HepG2 (cell line): Measurements from ENCODE around the gene CSNK1D. TPM values are rescaled to one million over a fixed set of nuclear protein-coding genes. Genes with fewer than 3 reads are reported as not detected.

Experiments
- AGO2 ChIP-seq: fragments of 200-400 bp; formaldehyde crosslinking; optimal IDR thresholded peaks from 2 replicates; pipeline ENCODE3; 2017; ENCODE audit warnings: mild to moderate bottlenecking, low read depth, low read length, moderate library complexity
- BCL6 ChIP-seq: IDR thresholded peaks from 2 replicates; pipeline ENCODE4 v1.6.1; 2016; ENCODE audit warnings: missing genetic modification reagents, missing compliant biosample characterization
- CC2D1A ChIP-seq: sonication (generic); formaldehyde crosslinking; IDR thresholded peaks from 2 replicates; pipeline ENCODE4 v1.8.1; 2023; ENCODE audit warnings: mild to moderate bottlenecking, missing genetic modification reagents
- FIP1L1 ChIP-seq: fragments of 200-400 bp; formaldehyde crosslinking; IDR thresholded peaks from 2 replicates; pipeline ENCODE4 v1.6.1; 2018; ENCODE audit warnings: low read depth, mild to moderate bottlenecking, low read length, moderate library complexity, borderline replicate concordance; ENCODE audit not compliant: insufficient read depth
- KDM5B ChIP-seq: sonication (generic); formaldehyde crosslinking; IDR thresholded peaks from 2 replicates; pipeline ENCODE4 v1.4.0; 2020; ENCODE audit warnings: missing genetic modification reagents, mild to moderate bottlenecking, borderline replicate concordance
- KLF16 ChIP-seq, 2 experiments: sonication (generic) in 1 of 2; formaldehyde crosslinking in 1 of 2; IDR thresholded peaks; 2 replicates each; pipeline versions ENCODE4 v1.6.1 to v1.8.0; 2016 to 2023; ENCODE audit warnings: missing genetic modification reagents in 2 of 2, missing compliant biosample characterization in 1 of 2
- NFE2L1 ChIP-seq: sonication (generic); formaldehyde crosslinking; IDR thresholded peaks from 2 replicates; pipeline ENCODE4 v1.4.0; 2020; ENCODE audit warnings: missing genetic modification reagents, mild to moderate bottlenecking, borderline replicate concordance
- NR0B2 ChIP-seq: sonication (generic); formaldehyde crosslinking; IDR thresholded peaks from 2 replicates; pipeline ENCODE4 v1.4.0; 2020; ENCODE audit warnings: mild to moderate bottlenecking, missing genetic modification reagents
- NR2F2 ChIP-seq: IDR thresholded peaks from 2 replicates; pipeline ENCODE4 v1.6.1; 2012; ENCODE audit warnings: low read depth, inconsistent platforms, borderline replicate concordance
- RELA ChIP-seq: sonication (generic); formaldehyde crosslinking; IDR thresholded peaks from 2 replicates; pipeline ENCODE4 v1.4.0; 2020; ENCODE audit warnings: missing genetic modification reagents
- TBL1XR1 ChIP-seq: fragments of 150-350 bp; IDR thresholded peaks from 2 replicates; pipeline ENCODE4 v1.6.1; 2014; ENCODE audit warnings: borderline replicate concordance, low read length; ENCODE audit not compliant: partially characterized antibody
- ZMAT5 ChIP-seq: sonication (generic); formaldehyde crosslinking; IDR thresholded peaks from 2 replicates; pipeline ENCODE4 v1.5.0; 2020; ENCODE audit warnings: mild to moderate bottlenecking, low read depth, missing genetic modification reagents, borderline replicate concordance
- ZNF329 ChIP-seq: sonication (generic); formaldehyde crosslinking; IDR thresholded peaks from 2 replicates; pipeline ENCODE4 v1.9.0; 2021; ENCODE audit warnings: low read depth, mild to moderate bottlenecking, missing genetic modification reagents
- ZNF343 ChIP-seq: sonication (generic); formaldehyde crosslinking; IDR thresholded peaks from 2 replicates; pipeline ENCODE4 v1.4.0; 2020; ENCODE audit warnings: mild to moderate bottlenecking, missing genetic modification reagents
- ZNF432 ChIP-seq: sonication (generic); formaldehyde crosslinking; IDR thresholded peaks from 2 replicates; pipeline ENCODE4 v1.5.0; 2020; ENCODE audit warnings: missing genetic modification reagents, mild to moderate bottlenecking, borderline replicate concordance
- ZNF547 ChIP-seq: sonication (generic); formaldehyde crosslinking; IDR thresholded peaks from 2 replicates; pipeline ENCODE4 v1.5.1; 2020; ENCODE audit warnings: mild to moderate bottlenecking, missing genetic modification reagents
- ZNF598 ChIP-seq: sonication (generic); formaldehyde crosslinking; IDR thresholded peaks from 2 replicates; pipeline ENCODE4 v1.5.1; 2020; ENCODE audit warnings: mild to moderate bottlenecking, missing genetic modification reagents, borderline replicate concordance
- ZSCAN25 ChIP-seq: sonication (generic); formaldehyde crosslinking; IDR thresholded peaks from 2 replicates; pipeline ENCODE4 v1.8.0; 2022; ENCODE audit warnings: mild to moderate bottlenecking, missing genetic modification reagents
- polyA plus RNA-seq, 8 experiments: library from polyadenylated mRNA; depleted of rRNA in 3 of 8; stranded (reverse) in 7 of 8; unstranded in 1 of 8; fragments of >200 nt; fragmentation: Illumina TruSeq in 4 of 8; extraction: Trizol in 4 of 8; gene quantifications; 2 replicates each; pipeline versions ENCODE4 v1.2.1 to v1.2.3, GENCODE V29; 2011 to 2016; ENCODE audit warnings: low read depth in 4 of 8, missing spikeins in 1 of 8, mixed read lengths in 1 of 8; ENCODE audit not compliant: insufficient read depth in 1 of 8
- total RNA-seq, 5 experiments: library from RNA; depleted of rRNA; stranded (reverse); fragments of >200 nt; fragmentation: Illumina TruSeq; extraction: Trizol; gene quantifications; 2 replicates each; pipeline ENCODE4 v1.2.3, GENCODE V29; 2016; ENCODE audit warnings: low read depth in 1 of 5
- TF ChIP-seq, protein P1 (sequence below): IDR thresholded peaks from 2 replicates; pipeline ENCODE4 v1.6.1; 2016; ENCODE audit warnings: mild to moderate bottlenecking, missing biosample characterization, missing genetic modification reagents
- TF ChIP-seq, protein P2 (sequence below): sonication (generic); formaldehyde crosslinking; IDR thresholded peaks from 2 replicates; pipeline ENCODE4 v1.5.0; 2020; ENCODE audit warnings: mild to moderate bottlenecking, missing genetic modification reagents, moderate library complexity
- TF ChIP-seq, protein P3 (sequence below): sonication (generic); formaldehyde crosslinking; IDR thresholded peaks from 2 replicates; pipeline ENCODE4 v1.5.1; 2020; ENCODE audit warnings: missing genetic modification reagents, mild to moderate bottlenecking, borderline replicate concordance
- TF ChIP-seq, protein P4 (sequence below): sonication (generic); formaldehyde crosslinking; IDR thresholded peaks from 2 replicates; pipeline ENCODE4 v1.5.0; 2020; ENCODE audit warnings: missing genetic modification reagents

The CSNK1D gene
- total and polyA plus RNA-seq, 2 of the 13 experiments (the other 11 are each of a cell fraction or from before 2014, with no cell fraction given) = 31.5 to 128 TPM

DNA sequence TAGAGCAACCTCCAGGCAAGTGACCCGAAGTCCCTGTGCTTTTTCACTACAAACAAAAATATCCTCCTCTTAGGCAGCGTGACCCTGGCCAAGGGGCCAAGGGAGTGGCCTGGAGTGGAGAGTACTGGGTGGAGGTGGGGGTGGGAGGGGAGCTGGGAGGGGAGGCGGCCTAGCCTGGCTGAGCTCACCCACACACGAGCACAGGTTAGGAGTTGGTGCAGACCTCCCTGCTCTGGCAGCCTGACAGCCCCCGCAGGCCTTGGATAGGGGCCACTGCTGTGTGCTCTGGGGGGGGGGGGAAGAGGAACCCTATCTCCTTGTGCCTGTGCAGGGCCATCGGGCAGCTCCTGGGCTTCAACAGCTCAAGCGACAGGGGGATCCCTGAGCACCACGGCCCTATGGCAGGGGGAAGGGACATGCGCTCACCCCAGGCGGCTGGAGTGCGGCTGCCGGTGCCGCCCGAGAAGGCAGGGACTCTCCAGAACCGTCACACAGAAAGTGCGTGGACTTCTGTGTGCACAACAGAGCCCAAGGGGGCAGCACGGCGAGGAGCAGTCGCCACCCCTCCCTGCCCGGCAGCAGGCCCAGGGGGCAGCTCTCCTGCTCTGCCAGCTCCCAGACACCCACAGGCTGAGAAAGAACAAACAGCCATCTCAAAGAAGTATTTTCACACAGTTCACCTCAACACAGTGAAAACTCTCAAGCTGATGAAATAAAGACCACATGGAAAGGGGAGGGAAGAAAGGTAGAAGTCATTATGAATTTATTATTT lies 31.4 kb downstream of the CSNK1D start (continued):
- TF ChIP-seq ZSCAN25 (CRISPR knock-in tag) (peak; percentile 78), CC2D1A (no peak), ZNF547 (CRISPR knock-in tag) (peak; percentile 38; the same call in 1 of the 2 replicates), NR0B2 (CRISPR knock-in tag) (peak; percentile 52; the same call in 1 of the 2 replicates), ZMAT5 (CRISPR knock-in tag) (no peak), NFE2L1 (CRISPR knock-in tag) (0 out of 2 replicates have a peak, but pooled peaks have one; percentile 61), ZNF329 (CRISPR knock-in tag) (0 out of 2 replicates have a peak, but pooled peaks have one; percentile 58), KDM5B (no peak), RELA (no peak), TBL1XR1 (no peak), AGO2 (peak; percentile 67), ZNF598 (0 out of 2 replicates have a peak, but pooled peaks have one; percentile 24), FIP1L1 (peak; percentile 88; the same call in 1 of the 2 replicates), KLF16 (CRISPR knock-in tag; IDR thresholded peaks at IDR 0.05) (peak in 1 of 2 experiments; percentile 66; a peak in 1 of 4 replicates), NR2F2 (no peak), ZNF343 (CRISPR knock-in tag) (no peak), BCL6 (CRISPR knock-in tag) (peak; percentile 24; the same call in 1 of the 2 replicates), ZNF432 (CRISPR knock-in tag) (no peak)
- TF ChIP-seq, protein P1, sequence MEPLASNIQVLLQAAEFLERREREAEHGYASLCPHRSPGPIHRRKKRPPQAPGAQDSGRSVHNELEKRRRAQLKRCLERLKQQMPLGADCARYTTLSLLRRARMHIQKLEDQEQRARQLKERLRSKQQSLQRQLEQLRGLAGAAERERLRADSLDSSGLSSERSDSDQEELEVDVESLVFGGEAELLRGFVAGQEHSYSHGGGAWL (CRISPR knock-in tag) = no peak
- TF ChIP-seq, protein P2, sequence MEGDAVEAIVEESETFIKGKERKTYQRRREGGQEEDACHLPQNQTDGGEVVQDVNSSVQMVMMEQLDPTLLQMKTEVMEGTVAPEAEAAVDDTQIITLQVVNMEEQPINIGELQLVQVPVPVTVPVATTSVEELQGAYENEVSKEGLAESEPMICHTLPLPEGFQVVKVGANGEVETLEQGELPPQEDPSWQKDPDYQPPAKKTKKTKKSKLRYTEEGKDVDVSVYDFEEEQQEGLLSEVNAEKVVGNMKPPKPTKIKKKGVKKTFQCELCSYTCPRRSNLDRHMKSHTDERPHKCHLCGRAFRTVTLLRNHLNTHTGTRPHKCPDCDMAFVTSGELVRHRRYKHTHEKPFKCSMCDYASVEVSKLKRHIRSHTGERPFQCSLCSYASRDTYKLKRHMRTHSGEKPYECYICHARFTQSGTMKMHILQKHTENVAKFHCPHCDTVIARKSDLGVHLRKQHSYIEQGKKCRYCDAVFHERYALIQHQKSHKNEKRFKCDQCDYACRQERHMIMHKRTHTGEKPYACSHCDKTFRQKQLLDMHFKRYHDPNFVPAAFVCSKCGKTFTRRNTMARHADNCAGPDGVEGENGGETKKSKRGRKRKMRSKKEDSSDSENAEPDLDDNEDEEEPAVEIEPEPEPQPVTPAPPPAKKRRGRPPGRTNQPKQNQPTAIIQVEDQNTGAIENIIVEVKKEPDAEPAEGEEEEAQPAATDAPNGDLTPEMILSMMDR (CRISPR knock-in tag) = peak; percentile 49
- TF ChIP-seq, protein P3, sequence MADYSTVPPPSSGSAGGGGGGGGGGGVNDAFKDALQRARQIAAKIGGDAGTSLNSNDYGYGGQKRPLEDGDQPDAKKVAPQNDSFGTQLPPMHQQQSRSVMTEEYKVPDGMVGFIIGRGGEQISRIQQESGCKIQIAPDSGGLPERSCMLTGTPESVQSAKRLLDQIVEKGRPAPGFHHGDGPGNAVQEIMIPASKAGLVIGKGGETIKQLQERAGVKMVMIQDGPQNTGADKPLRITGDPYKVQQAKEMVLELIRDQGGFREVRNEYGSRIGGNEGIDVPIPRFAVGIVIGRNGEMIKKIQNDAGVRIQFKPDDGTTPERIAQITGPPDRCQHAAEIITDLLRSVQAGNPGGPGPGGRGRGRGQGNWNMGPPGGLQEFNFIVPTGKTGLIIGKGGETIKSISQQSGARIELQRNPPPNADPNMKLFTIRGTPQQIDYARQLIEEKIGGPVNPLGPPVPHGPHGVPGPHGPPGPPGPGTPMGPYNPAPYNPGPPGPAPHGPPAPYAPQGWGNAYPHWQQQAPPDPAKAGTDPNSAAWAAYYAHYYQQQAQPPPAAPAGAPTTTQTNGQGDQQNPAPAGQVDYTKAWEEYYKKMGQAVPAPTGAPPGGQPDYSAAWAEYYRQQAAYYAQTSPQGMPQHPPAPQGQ = peak; percentile 88
- TF ChIP-seq, protein P4, sequence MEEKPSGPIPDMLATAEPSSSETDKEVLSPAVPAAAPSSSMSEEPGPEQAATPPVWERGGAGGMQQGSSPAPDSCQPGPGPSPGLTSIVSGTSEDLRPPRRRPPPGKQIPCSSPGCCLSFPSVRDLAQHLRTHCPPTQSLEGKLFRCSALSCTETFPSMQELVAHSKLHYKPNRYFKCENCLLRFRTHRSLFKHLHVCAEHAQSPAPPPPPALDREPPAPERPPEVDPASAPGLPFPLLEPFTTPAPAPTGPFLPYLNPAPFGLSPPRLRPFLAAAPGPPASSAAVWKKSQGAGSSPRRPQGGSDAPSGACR = peak; percentile 71
